ENCODE measurements around the gene TMEM242.
"Not testable (repeated sequence)": the region's sequence is repeated elsewhere in the genome, so short reads cannot be mapped to it uniquely, and the experiment has no call there.

DNA sequence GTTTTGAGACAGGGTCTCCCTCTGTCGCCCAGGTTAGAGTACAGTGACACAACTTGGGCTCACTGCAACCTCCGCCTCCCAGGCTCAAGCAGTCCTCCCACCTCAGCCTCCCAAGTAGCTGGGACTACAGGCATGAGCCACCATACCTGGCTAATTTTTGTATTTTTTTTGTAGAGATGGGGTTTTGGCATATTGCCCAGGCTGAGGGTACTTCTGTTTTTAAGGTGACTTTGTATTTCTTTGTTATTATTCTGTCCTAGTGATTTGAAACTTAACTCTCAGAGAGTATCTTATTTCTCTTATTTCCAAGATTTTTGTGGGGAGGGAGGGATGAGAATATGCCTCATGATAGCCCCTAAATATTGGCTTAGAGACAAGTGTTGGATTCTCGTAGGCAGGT, 14.0 kb upstream of the TMEM242 start:
- TF ChIP-seq CTCF, POLR2A, EP300, POLR2AphosphoS5 (IDR thresholded peaks at IDR 0.05): not testable (repeated sequence)
